K562 (cell line): ENCODE data around the gene NR2C2AP. TPM values are rescaled to one million over a fixed set of nuclear protein-coding genes. Genes with fewer than 3 reads are reported as not detected.

ENCODE experiments used
- ATAC-seq: fragments of 200-7000 bp; cut with Tn5 transposase; 3 replicates; pipeline ENCODE4 v1.9.1; 2020; ENCODE audit warnings: moderate library complexity
- BruUV-seq: library from RNA; stranded (reverse); fragments of 400-500 nt; replicated peaks from 2 replicates; lab custom pipeline; 2021; lab: Mats Ljungman, UMichigan
- CTCF ChIA-PET: fragments of 300-600 bp; formaldehyde crosslinking; extraction: SDS; loops from one replicate; lab custom pipeline; 2021; ENCODE audit warnings: low intra/inter-chr PET ratio; lab: Yijun Ruan, JAX
- POLR2A ChIA-PET: fragments of 300-600, 350-650 bp; sonication (Branson Sonifier 250); formaldehyde crosslinking; extraction: SDS; loops from one replicate; lab custom pipeline; 2021; ENCODE audit warnings: antibody characterized with exemption, inconsistent platforms; lab: Yijun Ruan, JAX
- DNase-seq, 4 experiments: peaks; one replicate each; pipeline versions ENCODE4 v3.0.0 to v3.0.0-alpha.2; 2011 to 2018; ENCODE audit warnings: low spot score in 3 of 4, mixed read lengths in 3 of 4; ENCODE audit errors: extremely low read depth in 1 of 4
- FAIRE-seq: peaks from 2 replicates; lab custom pipeline; 2011; peaks lifted over from hg19 to GRCh38; lab: Jason Lieb, UNC
- H2AFZ ChIP-seq: 2 replicates; pipeline ENCODE4 v1.6.0; 2011; ENCODE audit warnings: low read depth, low read length, control low read depth, inconsistent platforms
- H3K27ac ChIP-seq: fragments of 200-600 bp; 3 replicates; pipeline ENCODE4 v1.8.0; 2011; ENCODE audit warnings: low read depth, mild to moderate bottlenecking, control low read depth, inconsistent platforms, low read length, moderate library complexity, mixed read lengths; ENCODE audit errors: extremely low read depth
- H3K27me3 ChIP-seq, 2 experiments: fragments of 300-600 bp in 1 of 2; 2 replicates in 1 of 2; 3 replicates in 1 of 2; pipeline versions ENCODE4 v1.6.0 to v1.8.0; 2011; ENCODE audit warnings: inconsistent platforms in 2 of 2, low read length in 2 of 2, mild to moderate bottlenecking in 1 of 2, mixed read lengths in 1 of 2, moderate library complexity in 1 of 2; ENCODE audit not compliant: control insufficient read depth in 2 of 2, insufficient read depth in 2 of 2
- H3K36me3 ChIP-seq: fragments of 300-600 bp; 3 replicates; pipeline ENCODE4 v1.8.0; 2011; ENCODE audit warnings: mild to moderate bottlenecking, low read length, inconsistent platforms; ENCODE audit not compliant: control insufficient read depth, insufficient read depth
- H3K4me1 ChIP-seq, 2 experiments: fragments of 200-600 bp in 1 of 2; replicated peaks in 1 of 2; 2 replicates in 1 of 2; 3 replicates in 1 of 2; pipeline versions ENCODE4 v1.5.1 to v1.8.0; 2011; ENCODE audit warnings: inconsistent platforms in 2 of 2, low read length in 2 of 2, mild to moderate bottlenecking in 1 of 2, mixed read lengths in 1 of 2, moderate library complexity in 1 of 2; ENCODE audit not compliant: control insufficient read depth in 2 of 2, insufficient read depth in 2 of 2
- H3K4me2 ChIP-seq: 2 replicates; pipeline ENCODE4 v1.6.1; 2011; ENCODE audit warnings: low read length, control low read depth, inconsistent platforms, mixed read lengths; ENCODE audit not compliant: insufficient read depth
- H3K4me3 ChIP-seq: fragments of 200-600 bp; sonication (generic), shearing (Covaris generic); 2 replicates; pipeline ENCODE4 v1.5.1; 2016; ENCODE audit warnings: control low read depth, inconsistent platforms
- H3K79me2 ChIP-seq: fragments of 200-600 bp; 3 replicates; pipeline ENCODE4 v1.8.0; 2011; ENCODE audit warnings: low read length, inconsistent platforms; ENCODE audit not compliant: control insufficient read depth, insufficient read depth
- H3K9ac ChIP-seq, 2 experiments: 2 replicates each; pipeline versions ENCODE4 v1.6.0 to v1.6.1; 2011; ENCODE audit warnings: low read depth in 2 of 2, low read length in 2 of 2, control low read depth in 1 of 2, inconsistent platforms in 1 of 2, mild to moderate bottlenecking in 1 of 2, mixed read lengths in 1 of 2; ENCODE audit not compliant: insufficient read depth in 1 of 2
- H3K9me1 ChIP-seq: one replicate; pipeline ENCODE4 v1.6.0; 2011; ENCODE audit warnings: inconsistent platforms, mild to moderate bottlenecking, low read length, moderate library complexity; ENCODE audit not compliant: control insufficient read depth, insufficient read depth
- H3K9me3 ChIP-seq: replicated peaks from 2 replicates; pipeline ENCODE4 v1.5.1; 2011; ENCODE audit warnings: low read depth, low read length, inconsistent platforms; ENCODE audit not compliant: control insufficient read depth, insufficient read depth
- H4K20me1 ChIP-seq: replicated peaks from 2 replicates; pipeline ENCODE4 v1.6.1; 2011; ENCODE audit warnings: low read length, inconsistent platforms, mixed read lengths; ENCODE audit not compliant: control insufficient read depth, insufficient read depth
- CBFA2T3 ChIP-seq: fragments of 450-650 bp; IDR thresholded peaks from 2 replicates; pipeline ENCODE4 v1.6.1; 2017
- CREB1 ChIP-seq, 2 experiments: sonication (generic) in 1 of 2; formaldehyde crosslinking in 1 of 2; IDR thresholded peaks; 2 replicates each; pipeline versions ENCODE4 v1.6.1 to v1.8.0; 2012 to 2022; ENCODE audit warnings: inconsistent platforms in 1 of 2, mild to moderate bottlenecking in 1 of 2, missing genetic modification reagents in 1 of 2, moderate library complexity in 1 of 2
- CTCF ChIP-seq, 3 experiments: IDR thresholded peaks in 2 of 3; conservative IDR thresholded peaks in 1 of 3; 2 replicates each; pipeline ENCODE4 v1.5.1; 2011 to 2012; ENCODE audit warnings: low read length in 3 of 3, mild to moderate bottlenecking in 3 of 3, control low read depth in 2 of 3, improper control_type of control experiment in 1 of 3, inconsistent platforms in 1 of 3, low read depth in 1 of 3, mixed read lengths in 1 of 3, moderate library complexity in 1 of 3; ENCODE audit not compliant: insufficient read depth in 2 of 3
- GABPB1 ChIP-seq: sonication (generic); formaldehyde crosslinking; IDR thresholded peaks from 2 replicates; pipeline ENCODE4 v1.8.0; 2022; ENCODE audit warnings: mild to moderate bottlenecking, missing genetic modification reagents
- MYC ChIP-seq, 2 experiments: fragments of 250-450 bp in 1 of 2; sonication (Bioruptor Pico) in 1 of 2; IDR thresholded peaks; 2 replicates each; pipeline versions ENCODE4 v1.5.1 to v1.6.1; 2012 to 2021; ENCODE audit warnings: low read depth in 2 of 2, borderline replicate concordance in 1 of 2, improper control_type of control experiment in 1 of 2, low read length in 1 of 2, mild to moderate bottlenecking in 1 of 2, moderate library complexity in 1 of 2
- SAFB ChIP-seq: fragments of 200-400 bp; formaldehyde crosslinking; IDR thresholded peaks from 2 replicates; pipeline ENCODE4 v1.6.1; 2017; ENCODE audit warnings: low read depth, low read length, borderline replicate concordance
- ZNF316 ChIP-seq: fragments of 450-650 bp; IDR thresholded peaks from 2 replicates; pipeline ENCODE4 v1.6.1; 2016
- ZNF354B ChIP-seq: fragments of 250-450 bp; sonication (Bioruptor Pico); IDR thresholded peaks from 2 replicates; pipeline ENCODE4 v1.4.0; 2020
- whole genome bisulfite sequencing: fragments of 100-300 bp; shearing (Covaris generic); methylation state at CpG from one replicate; pipeline ENCODE4 v1.1.6; 2016; ENCODE audit warnings: low coverage, mixed read lengths; ENCODE audit not compliant: insufficient coverage; ENCODE audit errors: missing lambda C conversion rate; 5-methylcytosine and 5-hydroxymethylcytosine counted together
- in situ Hi-C: fragments of 300-500 bp; cut with MboI; formaldehyde crosslinking; loops from 4 replicates; pipeline ENCODE4 v1.15.0; 2018; ENCODE audit warnings: inconsistent platforms, mixed read lengths
- intact Hi-C: fragments of 100-400 bp; cut with micrococcal nuclease; formaldehyde crosslinking; loops from 2 replicates; pipeline ENCODE4 v1.14.2; 2022
- polyA plus RNA-seq, 8 experiments: library from polyadenylated mRNA; depleted of rRNA in 4 of 8; stranded (reverse) in 5 of 8; unstranded in 3 of 8; fragments of >200 nt; fragmentation: Nextera tagmentation in 2 of 8; fragmentation: Illumina TruSeq in 1 of 8; extraction: Ambion mirVana in 2 of 8; extraction: Trizol in 1 of 8; gene quantifications; 2 replicates each; pipeline versions ENCODE4 v1.2.1 to v1.2.3, GENCODE V29; 2011 to 2014; ENCODE audit warnings: inconsistent platforms in 1 of 8, missing spikeins in 1 of 8
- total RNA-seq, 7 experiments: library from RNA; depleted of rRNA in 6 of 7; stranded (reverse); fragments of >200 nt in 6 of 7; fragmentation: Illumina TruSeq in 2 of 7; extraction: Trizol in 2 of 7; gene quantifications; 2 replicates each; pipeline versions ENCODE4 v1.2.1 to v1.2.3, GENCODE V29; 2011 to 2021; ENCODE audit warnings: low replicate concordance in 1 of 7

NR2C2AP gene
- total and polyA plus RNA-seq, 9 of the 15 experiments (the other 6 are each of a cell fraction or from before 2014, with no cell fraction given), result 23.7 to 77.4 (median 32.4) TPM

GRCh38 chr19:19204181-19204580 is 967 bp upstream of the NR2C2AP start:
- TF ChIP-seq CTCF (IDR thresholded peaks at IDR 0.05 in 2 of 3, conservative IDR thresholded peaks at IDR 0.05 in 1 of 3; ENCODE audit: insufficient read depth in 2 of 3, low read depth in 1 of 3, low read length in 3 of 3), result peak in 2 of 3 experiments; percentile 7 to 10; a peak in 2 of 6 replicates
- no peak for TF ChIP-seq ZNF316
- Histone ChIP-seq H3K9me3 (no peaks in the 10 kb centered on the region), H3K9me1 (no peaks in the 10 kb centered on the region), H3K27ac (no peak overlapping the region), H3K79me2 (peaks cover 20% of the 10 kb centered on the region), H3K4me3 (no peak overlapping the region), H3K9ac (no peak overlapping the region), H3K36me3 (peaks cover 25% of the 10 kb centered on the region; the same call in 2 of the 3 replicates), H3K27me3 (no peaks in the 10 kb centered on the region), H3K4me1 (peaks cover 12 to 30% of the 10 kb centered on the region in 2 experiments; a peak in 4 of 5 replicates), H4K20me1 (no peaks in the 10 kb centered on the region), H2AFZ (no peak overlapping the region), H3K4me2 (no peak overlapping the region)
- no TSS peak for BruUV-seq
- ChIA-PET CTCF (no interaction called here), POLR2A (interaction anchor here (0.7 to 1.0 kb wide), 2 partner anchors 16 to 71 kb away, joined by 3 read pairs; no protein-coding TSS in a partner anchor)
- 75% methylated on average over 12 of the region's 13 CpGs for WGBS
- ATAC-seq, result no peak
- in situ Hi-C loops, result no loop called here
- no peak for FAIRE-seq
- intact Hi-C loops, result no loop called here
- no peak for DNase-seq

- Histone ChIP-seq H4K20me1 (no peaks in the 10 kb centered on the region), H3K79me2 (peaks cover 20% of the 10 kb centered on the region), H3K9ac (peak overlapping the region; percentile 84 to 91), H3K27me3 (no peaks in the 10 kb centered on the region), H2AFZ (peak overlapping the region; percentile 63), H3K4me1 (peaks cover 9 to 27% of the 10 kb centered on the region in 2 experiments; a peak in 4 of 5 replicates), H3K36me3 (peaks cover 39% of the 10 kb centered on the region; the same call in 2 of the 3 replicates), H3K4me3 (peak overlapping the region; percentile 43), H3K9me3 (no peaks in the 10 kb centered on the region), H3K9me1 (peaks cover 4% of the 10 kb centered on the region), H3K27ac (peak overlapping the region; percentile 79), H3K4me2 (peak overlapping the region; percentile 90)
- TF ChIP-seq CBFA2T3 (no peak), ZNF354B (CRISPR knock-in tag) (no peak), SAFB (no peak), GABPB1 (CRISPR knock-in tag) (0 out of 2 replicates have a peak, but pooled peaks have one; percentile 3), CREB1 (IDR thresholded peaks at IDR 0.05) (0 out of 2 replicates have a peak, but pooled peaks have one; percentile 7), CREB1 (CRISPR knock-in tag; IDR thresholded peaks at IDR 0.05) (no peak), MYC (IDR thresholded peaks at IDR 0.05; ENCODE audit: low read depth, low read length) (0 out of 2 replicates have a peak, but pooled peaks have one; percentile 21), MYC (CRISPR knock-in tag; IDR thresholded peaks at IDR 0.05; ENCODE audit: borderline replicate concordance, low read depth) (no peak)
- CTCF ChIA-PET, result no interaction called here
- ATAC-seq (peak; percentile 55), DNase-seq (peak in 1 of 4 experiments; percentile 41), FAIRE-seq (no peak)
- POLR2A ChIA-PET, result interaction anchor here (0.6 to 1.8 kb wide), 9 partner anchors 8 to 110 kb away, joined by 3 to 8 read pairs (median 4); partner anchors contain the start of gene MEF2B
- in situ Hi-C loops, result no loop called here
- 4% methylated on average over 9 of the region's 11 CpGs for WGBS
- intact Hi-C loops, result no loop called here
- no TSS peak for BruUV-seq
Measured at GRCh38 chr19:19202707-19203011, 555 bp downstream of the NR2C2AP start.
